NB4 (cell line): ENCODE results near the gene CCSER1.
"Not testable (repeated sequence)": the region's sequence is repeated elsewhere in the genome, so short reads cannot be mapped to it uniquely, and the experiment has no call there.

ENCODE experiments used
- DNase-seq: peaks from one replicate; pipeline ENCODE4 v3.0.0; 2010; ENCODE audit warnings: low read depth
- H3K4me3 ChIP-seq: one replicate; pipeline ENCODE4 v1.5.1; 2011; ENCODE audit warnings: mild to moderate bottlenecking, low read depth, low read length, moderate library complexity
- MYC ChIP-seq: IDR thresholded peaks from 2 replicates; pipeline ENCODE4 v1.6.1; 2011; ENCODE audit warnings: low read depth, low read length
- POLR2A ChIP-seq: IDR thresholded peaks from 2 replicates; pipeline ENCODE4 v1.6.1; 2011; ENCODE audit warnings: mild to moderate bottlenecking; ENCODE audit not compliant: insufficient read length; ENCODE audit errors: extremely low read depth
- TF ChIP-seq, protein P1 (sequence below): IDR thresholded peaks from one replicate; pipeline ENCODE4 v1.5.1; 2012; ENCODE audit warnings: low read depth, low read length
- TF ChIP-seq, protein P2 (sequence below): IDR thresholded peaks from 2 replicates; pipeline ENCODE4 v1.6.1; 2011; ENCODE audit warnings: low read depth, low read length

The CCSER1 gene

DNA sequence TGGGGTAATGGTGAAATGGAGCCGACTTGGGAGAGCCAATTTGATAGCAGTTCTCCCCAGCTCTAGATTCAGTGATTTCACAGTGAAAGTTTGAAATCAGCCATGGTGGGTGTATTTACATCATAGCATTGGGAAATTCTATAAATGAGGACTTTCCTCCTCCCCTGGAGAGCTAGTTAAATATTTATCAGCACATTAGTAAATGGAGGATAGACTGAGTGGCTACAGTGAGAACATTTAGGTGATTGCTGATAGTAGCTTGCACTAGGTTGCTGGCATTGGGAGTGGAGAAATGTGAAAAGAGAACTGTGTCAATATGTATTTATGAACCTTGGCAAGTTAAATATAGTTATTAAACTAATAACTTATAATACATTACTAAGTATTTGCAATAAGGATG, 347.3 kb downstream of the CCSER1 start:
- DNase-seq = no peak
- TF ChIP-seq, protein P1, sequence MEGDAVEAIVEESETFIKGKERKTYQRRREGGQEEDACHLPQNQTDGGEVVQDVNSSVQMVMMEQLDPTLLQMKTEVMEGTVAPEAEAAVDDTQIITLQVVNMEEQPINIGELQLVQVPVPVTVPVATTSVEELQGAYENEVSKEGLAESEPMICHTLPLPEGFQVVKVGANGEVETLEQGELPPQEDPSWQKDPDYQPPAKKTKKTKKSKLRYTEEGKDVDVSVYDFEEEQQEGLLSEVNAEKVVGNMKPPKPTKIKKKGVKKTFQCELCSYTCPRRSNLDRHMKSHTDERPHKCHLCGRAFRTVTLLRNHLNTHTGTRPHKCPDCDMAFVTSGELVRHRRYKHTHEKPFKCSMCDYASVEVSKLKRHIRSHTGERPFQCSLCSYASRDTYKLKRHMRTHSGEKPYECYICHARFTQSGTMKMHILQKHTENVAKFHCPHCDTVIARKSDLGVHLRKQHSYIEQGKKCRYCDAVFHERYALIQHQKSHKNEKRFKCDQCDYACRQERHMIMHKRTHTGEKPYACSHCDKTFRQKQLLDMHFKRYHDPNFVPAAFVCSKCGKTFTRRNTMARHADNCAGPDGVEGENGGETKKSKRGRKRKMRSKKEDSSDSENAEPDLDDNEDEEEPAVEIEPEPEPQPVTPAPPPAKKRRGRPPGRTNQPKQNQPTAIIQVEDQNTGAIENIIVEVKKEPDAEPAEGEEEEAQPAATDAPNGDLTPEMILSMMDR = no peak
- TF ChIP-seq MYC (no peak), POLR2A (no peak)
- TF ChIP-seq, protein P2, sequence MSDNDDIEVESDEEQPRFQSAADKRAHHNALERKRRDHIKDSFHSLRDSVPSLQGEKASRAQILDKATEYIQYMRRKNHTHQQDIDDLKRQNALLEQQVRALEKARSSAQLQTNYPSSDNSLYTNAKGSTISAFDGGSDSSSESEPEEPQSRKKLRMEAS = no peak
- H3K4me3 ChIP-seq = no peak overlapping the region

DNA sequence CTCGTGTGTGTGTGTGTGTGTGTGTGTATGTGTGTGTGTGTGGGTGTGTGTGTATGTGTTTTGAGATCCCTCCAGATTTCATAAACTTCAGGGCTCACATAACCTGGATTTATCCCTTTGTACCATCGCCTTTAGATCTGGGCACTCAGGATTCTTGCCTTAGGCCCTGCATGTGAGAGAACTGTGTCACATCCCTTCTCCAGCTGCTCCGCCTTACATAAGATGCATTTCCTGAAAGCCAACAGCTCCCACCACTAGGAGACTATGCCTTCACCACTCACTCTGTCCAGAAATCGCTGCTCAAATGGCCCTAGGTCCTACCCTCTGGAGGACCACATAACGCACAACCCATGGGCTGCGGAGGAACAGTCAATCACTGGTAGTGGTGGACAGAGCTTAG, 348.8 kb downstream of the CCSER1 start:
- TF ChIP-seq, protein P1 = no peak
- TF ChIP-seq MYC (no peak), POLR2A (no peak)
- TF ChIP-seq, protein P2 = no peak
- DNase-seq = no peak
- H3K4me3 ChIP-seq = no peak overlapping the region

DNA sequence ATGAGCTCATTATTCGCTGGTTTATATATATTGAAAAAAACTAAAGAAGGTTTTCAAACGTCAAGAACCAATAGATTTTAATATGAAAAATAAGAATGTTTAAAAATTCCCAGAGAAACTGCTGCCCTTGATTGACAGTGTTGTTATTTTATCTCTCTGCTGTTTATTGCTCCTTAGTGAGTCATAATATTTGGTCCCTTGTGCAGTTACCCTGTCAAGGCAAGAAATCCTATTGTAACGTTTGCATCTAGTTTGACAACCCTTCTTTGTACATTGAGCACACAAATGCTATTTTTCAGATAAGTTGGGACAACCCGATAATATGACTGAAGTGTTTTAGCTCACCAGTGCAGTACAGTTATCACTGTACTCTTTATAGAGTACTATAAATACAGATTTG, 349.4 kb downstream of the CCSER1 start:
- H3K4me3 ChIP-seq = no peak overlapping the region
- no peak for TF ChIP-seq POLR2A
- TF ChIP-seq, protein P1 = no peak
- DNase-seq = no peak

DNA sequence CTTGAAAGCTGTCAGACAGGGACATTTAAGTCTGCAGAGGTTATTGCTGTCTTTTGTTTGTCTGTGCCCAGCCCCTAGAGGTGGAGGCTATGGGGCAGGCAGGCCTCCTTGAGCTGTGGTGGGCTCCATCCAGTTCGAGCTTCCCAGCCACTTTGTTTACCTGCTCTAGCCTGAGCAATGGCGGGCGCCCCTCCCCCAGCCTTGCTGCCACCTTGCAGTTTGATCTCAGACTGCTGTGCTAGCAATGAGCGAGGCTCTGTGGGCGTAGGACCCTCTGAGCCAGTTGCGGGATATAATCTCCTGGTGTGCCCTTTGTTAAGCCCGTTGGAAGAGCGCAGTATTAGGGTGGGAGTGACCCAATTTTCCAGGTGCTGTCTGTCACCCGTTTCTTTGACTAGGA, 357.7 kb downstream of the CCSER1 start:
- not testable (repeated sequence) for DNase-seq, H3K4me3 ChIP-seq

DNA sequence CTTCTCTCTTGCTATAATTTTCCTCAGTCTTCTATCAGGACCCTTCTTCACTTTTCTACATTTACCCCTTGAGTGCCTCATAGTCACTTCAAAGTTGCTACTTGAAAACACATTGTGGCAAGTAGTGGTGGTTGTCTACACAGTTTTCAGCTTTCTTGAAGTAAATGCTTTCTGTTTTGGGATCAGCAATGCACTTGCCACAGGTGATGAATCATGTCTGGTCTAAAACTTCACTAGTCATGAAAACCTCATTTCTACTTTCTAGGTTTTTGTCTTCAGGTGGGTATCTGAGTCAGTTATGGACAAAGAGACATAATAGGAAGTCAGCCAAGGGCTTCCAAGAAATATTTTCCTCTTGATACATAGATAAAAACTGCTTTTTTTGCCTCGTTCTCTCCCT, 359.2 kb downstream of the CCSER1 start:
- TF ChIP-seq MYC (no peak), POLR2A (no peak)
- TF ChIP-seq, protein P2 = no peak
- TF ChIP-seq, protein P1 = no peak
- no peak for DNase-seq
- H3K4me3 ChIP-seq = no peak overlapping the region

DNA sequence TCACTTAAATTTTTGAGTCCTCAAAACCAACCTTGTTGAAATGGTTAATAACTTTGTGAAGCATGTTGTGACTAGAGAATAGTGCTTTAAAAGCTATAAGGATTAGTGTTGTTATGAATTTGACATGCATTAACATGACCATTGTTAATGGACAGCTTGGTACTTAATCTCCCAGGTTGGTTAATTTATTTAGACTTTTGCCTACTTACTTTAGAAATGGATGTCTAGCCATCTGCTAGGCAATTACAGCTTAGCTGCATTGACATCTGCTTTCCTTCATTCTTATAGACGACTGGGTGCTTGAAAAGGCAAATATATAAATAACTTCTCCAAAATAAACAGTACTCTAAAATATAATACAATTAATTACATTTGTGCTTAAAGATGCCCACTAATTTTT, 368.0 kb downstream of the CCSER1 start:
- TF ChIP-seq POLR2A (no peak), MYC (no peak)
- TF ChIP-seq, protein P2 = no peak
- H3K4me3 ChIP-seq = no peak overlapping the region

DNA sequence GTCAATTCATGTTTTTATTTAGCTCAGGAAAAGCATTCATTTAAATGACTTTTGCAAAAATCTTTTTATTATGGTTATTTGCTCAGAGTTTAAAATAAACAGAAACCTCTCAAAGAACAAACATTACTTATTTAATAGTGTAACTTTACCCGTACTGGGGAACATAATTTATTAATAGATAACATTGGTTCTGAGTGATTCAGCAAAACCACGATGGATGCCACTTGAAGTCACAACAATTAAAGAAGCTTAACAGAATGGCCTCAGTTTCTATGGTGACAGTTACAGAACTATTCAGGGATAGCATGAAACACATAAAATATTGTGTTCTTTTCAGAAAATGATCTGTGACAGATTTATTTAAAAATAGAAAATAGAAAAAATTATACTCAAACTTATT, 368.7 kb downstream of the CCSER1 start:
- DNase-seq = no peak
- no peak for TF ChIP-seq MYC
- TF ChIP-seq, protein P2 = no peak
- TF ChIP-seq POLR2A = no peak
- TF ChIP-seq, protein P1 = no peak
- H3K4me3 ChIP-seq = no peak overlapping the region

More for the DNA sequence above, 368.0 kb downstream of the CCSER1 start:
- no peak for DNase-seq
